Fibroblast of mammary gland (primary cell): Measurements from ENCODE around the gene DPF3.

Experiments
- DNase-seq: peaks from one replicate; pipeline ENCODE4 v3.0.0-alpha.2; 2010; ENCODE audit warnings: low read depth
- H3K4me3 ChIP-seq: 2 replicates; pipeline ENCODE4 v1.5.1; 2011; ENCODE audit warnings: low read depth, mild to moderate bottlenecking, low read length, moderate library complexity; ENCODE audit not compliant: control insufficient read depth
- CTCF ChIP-seq: conservative IDR thresholded peaks from 2 replicates; pipeline ENCODE4 v1.5.1; 2011; ENCODE audit warnings: low read depth, low read length, inconsistent platforms; ENCODE audit not compliant: control insufficient read depth, insufficient read depth

The DPF3 gene

GRCh38 chr14:72717220-72717619 lies 176.7 kb downstream of the DPF3 start:
- no peak for DNase-seq
- no peak for TF ChIP-seq CTCF
- H3K4me3 ChIP-seq = no peak overlapping the region

GRCh38 chr14:72716476-72716875 lies 177.4 kb downstream of the DPF3 start:
- DNase-seq = peak; percentile 41
- no peak overlapping the region for H3K4me3 ChIP-seq
- TF ChIP-seq CTCF = no peak

- DNase-seq = peak; percentile 26
- H3K4me3 ChIP-seq = no peak overlapping the region
- no peak for TF ChIP-seq CTCF
Observed at GRCh38 chr14:72715850-72716228, 178.1 kb downstream of the DPF3 start.

GRCh38 chr14:72715215-72715849 lies 178.6 kb downstream of the DPF3 start:
- TF ChIP-seq CTCF = no peak
- DNase-seq = no peak
- no peak overlapping the region for H3K4me3 ChIP-seq

- H3K4me3 ChIP-seq = no peak overlapping the region
- no peak for DNase-seq
- TF ChIP-seq CTCF = no peak
Observed at GRCh38 chr14:72714871-72715214, 179.1 kb downstream of the DPF3 start.

- no peak overlapping the region for H3K4me3 ChIP-seq
- DNase-seq = no peak
- TF ChIP-seq CTCF = no peak
Observed at GRCh38 chr14:72714094-72714493, 179.8 kb downstream of the DPF3 start.

GRCh38 chr14:72711936-72712335 lies 182.0 kb downstream of the DPF3 start:
- H3K4me3 ChIP-seq = no peak overlapping the region
- no peak for DNase-seq
- TF ChIP-seq CTCF = no peak
